Immature natural killer cell (primary cell): Measurements from ENCODE around the gene NOA1. TPM values are rescaled to one million over a fixed set of nuclear protein-coding genes. Genes with fewer than 3 reads are reported as not detected.

Experiments used
- DNase-seq, 3 donors: peaks; one replicate each; pipeline ENCODE4 v3.0.0; 2022; ENCODE audit warnings: mixed read lengths in 1 of 3
- H3K27ac Mint-ChIP-seq, 6 donors: one replicate each; pipeline ENCODE4 v1.8.0; 2020; ENCODE audit warnings: mixed read lengths in 6 of 6, mild to moderate bottlenecking in 5 of 6, inconsistent platforms in 4 of 6, moderate library complexity in 3 of 6
- H3K27me3 Mint-ChIP-seq, 3 donors: one replicate each; pipeline ENCODE4 v1.8.0; 2020 to 2021; ENCODE audit warnings: low read depth in 3 of 3, mild to moderate bottlenecking in 3 of 3, mixed read lengths in 3 of 3, moderate library complexity in 3 of 3, inconsistent platforms in 1 of 3
- H3K36me3 Mint-ChIP-seq, 3 donors: one replicate each; pipeline ENCODE4 v1.8.0; 2020; ENCODE audit warnings: mixed read lengths in 3 of 3, inconsistent platforms in 2 of 3, mild to moderate bottlenecking in 2 of 3
- H3K4me1 Mint-ChIP-seq, 2 donors: one replicate each; pipeline ENCODE4 v1.8.0; 2020; ENCODE audit warnings: inconsistent platforms in 2 of 2, mild to moderate bottlenecking in 2 of 2, mixed read lengths in 2 of 2, moderate library complexity in 1 of 2
- H3K4me3 Mint-ChIP-seq, 5 donors: one replicate each; pipeline ENCODE4 v1.8.0; 2020; ENCODE audit warnings: mild to moderate bottlenecking in 5 of 5, mixed read lengths in 5 of 5, inconsistent platforms in 3 of 5, moderate library complexity in 3 of 5
- H3K9me3 Mint-ChIP-seq, 6 donors: one replicate each; pipeline ENCODE4 v1.8.0; 2020; ENCODE audit warnings: mild to moderate bottlenecking in 6 of 6, mixed read lengths in 6 of 6, inconsistent platforms in 4 of 6, moderate library complexity in 3 of 6
- polyA plus RNA-seq, 3 donors: library from polyadenylated mRNA; unstranded; fragments of 300-500 nt; fragmentation: Illumina TruSeq; gene quantifications; one replicate each; pipeline ENCODE4 v1.2.3, GENCODE V29; 2021

Gene NOA1
- polyA plus RNA-seq: 10 to 100 TPM; 12.2 to 18.9 (median 14.3) TPM

- Mint-ChIP-seq H3K4me1 (peaks cover 60 to 72% of the 10 kb centered on the region in 2 donors), H3K27ac (peak within 1 kb of the TSS; percentile 97 to 100 (median 100)), H3K27me3 (peaks cover 20 to 40% (median 32%) of the 10 kb centered on the region in 3 donors), H3K9me3 (peaks cover 0 to 2% (median 0%) of the 10 kb centered on the region in 6 donors), H3K4me3 (peak within 1 kb of the TSS; percentile 99 to 100 (median 100)), H3K36me3 (peaks cover 18 to 24% (median 21%) of the 10 kb centered on the region in 3 donors)
- DNase-seq: peak; percentile 99
Observed at GRCh38 chr4:56977321-56978012, at the start of gene NOA1. Gene NOA1 (minus strand): TSS chr4:56977606. CDS start chr4:56977585, 21 bp downstream.

DNA sequence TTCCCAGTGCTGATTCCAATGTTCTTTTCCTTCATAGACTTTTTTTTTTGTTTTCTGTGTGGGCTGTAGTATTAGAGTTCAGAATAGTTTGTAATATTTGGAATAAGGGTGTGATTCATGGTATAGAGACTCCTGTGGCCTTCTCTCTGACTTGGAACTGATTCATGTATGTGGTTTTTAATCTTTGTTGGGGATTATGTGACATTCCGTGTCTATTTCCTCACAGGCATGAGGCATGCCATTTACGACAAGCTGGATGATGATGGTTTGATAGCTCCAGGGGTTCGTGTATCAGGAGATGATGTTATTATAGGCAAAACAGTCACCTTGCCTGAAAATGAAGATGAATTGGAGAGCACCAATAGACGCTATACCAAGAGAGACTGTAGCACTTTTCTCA is 45.7 kb upstream of the NOA1 start:
- peaks cover 19 to 63% (median 40%) of the 10 kb centered on the region in 3 donors for H3K36me3 Mint-ChIP-seq
- no peaks in the 10 kb centered on the region for H3K9me3 Mint-ChIP-seq
- peaks cover 2 to 29% of the 10 kb centered on the region in 2 donors for H3K4me1 Mint-ChIP-seq
- peaks cover 0 to 2% (median 0%) of the 10 kb centered on the region in 3 donors for H3K27me3 Mint-ChIP-seq
- DNase-seq: no peak
- H3K27ac Mint-ChIP-seq: peak overlapping the region in 3 of 6 donors; percentile 26 to 46 (median 31)
- H3K4me3 Mint-ChIP-seq: no peak overlapping the region

DNA sequence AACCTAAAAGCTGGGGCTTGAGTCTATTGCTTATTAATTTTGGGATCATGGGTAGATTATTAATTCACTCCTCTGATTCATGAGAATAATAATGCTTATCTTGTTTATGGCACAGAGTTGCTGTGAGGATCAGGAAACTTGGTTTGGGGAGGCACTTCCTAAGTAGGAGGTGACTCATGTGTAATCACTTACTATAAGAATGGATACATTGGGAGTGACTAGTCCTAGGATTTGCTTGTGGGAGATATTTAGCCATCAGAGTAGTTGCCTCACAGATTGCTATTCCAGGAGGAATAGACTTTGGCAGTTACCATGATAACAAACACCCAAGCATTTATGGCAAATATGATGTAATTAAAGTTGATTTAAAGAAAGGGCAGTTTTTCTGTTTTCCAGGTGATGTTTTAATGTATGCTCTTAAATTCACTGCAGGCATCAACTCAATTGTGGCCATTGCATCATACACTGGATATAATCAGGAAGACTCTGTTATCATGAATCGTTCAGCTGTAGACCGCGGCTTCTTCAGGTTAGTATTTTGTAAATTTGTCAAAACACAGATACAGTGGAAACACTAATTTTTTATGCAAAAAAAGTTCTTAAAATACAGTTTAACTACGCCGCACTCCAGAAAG is 43.2 kb upstream of the NOA1 start:
- no peaks in the 10 kb centered on the region for H3K9me3 Mint-ChIP-seq
- peaks cover 0 to 2% (median 2%) of the 10 kb centered on the region in 3 donors for H3K27me3 Mint-ChIP-seq
- no peak for DNase-seq
- H3K36me3 Mint-ChIP-seq: peaks cover 20 to 68% (median 53%) of the 10 kb centered on the region in 3 donors
- H3K4me1 Mint-ChIP-seq: peaks cover 2 to 35% of the 10 kb centered on the region in 2 donors
- no peak overlapping the region for H3K4me3 Mint-ChIP-seq
- H3K27ac Mint-ChIP-seq: peak overlapping the region in 5 of 6 donors; percentile 13 to 64 (median 38)

- Mint-ChIP-seq H3K27ac (peak overlapping the region in 5 of 6 donors; percentile 10 to 45 (median 18)), H3K36me3 (peaks cover 20 to 64% (median 47%) of the 10 kb centered on the region in 3 donors)
Observed at GRCh38 chr4:57018980-57019379, 41.6 kb upstream of the NOA1 start.

GRCh38 chr4:57013543-57014120 is 36.2 kb upstream of the NOA1 start:
- H3K27ac Mint-ChIP-seq: peak overlapping the region in 4 of 6 donors; percentile 15 to 65 (median 46)
- H3K4me3 Mint-ChIP-seq: no peak overlapping the region
- peaks cover 0 to 2% (median 1%) of the 10 kb centered on the region in 3 donors for H3K27me3 Mint-ChIP-seq
- peaks cover 11 to 20% of the 10 kb centered on the region in 2 donors for H3K4me1 Mint-ChIP-seq
- peaks cover 21 to 43% (median 39%) of the 10 kb centered on the region in 3 donors for H3K36me3 Mint-ChIP-seq
- no peaks in the 10 kb centered on the region for H3K9me3 Mint-ChIP-seq
- no peak for DNase-seq

More at GRCh38 chr4:57018980-57019379, 41.6 kb upstream of the NOA1 start:
- H3K27me3 Mint-ChIP-seq: peaks cover 0 to 2% (median 1%) of the 10 kb centered on the region in 3 donors
- H3K9me3 Mint-ChIP-seq: no peaks in the 10 kb centered on the region
- peaks cover 2 to 35% of the 10 kb centered on the region in 2 donors for H3K4me1 Mint-ChIP-seq
- no peak overlapping the region for H3K4me3 Mint-ChIP-seq
- no peak for DNase-seq

DNA sequence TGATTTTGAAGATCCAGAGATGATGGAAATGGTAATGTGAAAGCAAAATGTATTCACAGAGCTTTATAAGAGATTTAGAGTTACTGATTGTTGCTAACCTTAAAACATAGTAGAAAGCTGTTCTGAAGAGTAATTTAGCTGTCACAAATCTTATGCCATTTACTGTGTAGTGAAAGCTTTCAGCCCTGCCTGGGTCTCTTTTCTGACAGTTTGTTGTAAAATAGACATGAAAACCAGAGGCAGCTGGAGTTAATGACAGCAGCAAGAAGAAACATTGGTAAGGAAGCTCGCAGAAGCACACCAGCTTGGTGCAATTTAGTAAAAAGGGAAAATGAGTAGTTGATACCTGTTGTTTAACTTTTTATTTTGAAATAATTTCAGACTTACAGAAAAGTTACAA is 22.3 kb upstream of the NOA1 start:
- no peak overlapping the region for H3K27ac Mint-ChIP-seq
- no peaks in the 10 kb centered on the region for H3K9me3 Mint-ChIP-seq
- DNase-seq: no peak
- H3K4me1 Mint-ChIP-seq: peaks cover 12 to 24% of the 10 kb centered on the region in 2 donors
- H3K36me3 Mint-ChIP-seq: peaks cover 9 to 49% (median 26%) of the 10 kb centered on the region in 3 donors
- H3K27me3 Mint-ChIP-seq: peaks cover 0 to 1% (median 0%) of the 10 kb centered on the region in 3 donors
- no peak overlapping the region for H3K4me3 Mint-ChIP-seq

DNA sequence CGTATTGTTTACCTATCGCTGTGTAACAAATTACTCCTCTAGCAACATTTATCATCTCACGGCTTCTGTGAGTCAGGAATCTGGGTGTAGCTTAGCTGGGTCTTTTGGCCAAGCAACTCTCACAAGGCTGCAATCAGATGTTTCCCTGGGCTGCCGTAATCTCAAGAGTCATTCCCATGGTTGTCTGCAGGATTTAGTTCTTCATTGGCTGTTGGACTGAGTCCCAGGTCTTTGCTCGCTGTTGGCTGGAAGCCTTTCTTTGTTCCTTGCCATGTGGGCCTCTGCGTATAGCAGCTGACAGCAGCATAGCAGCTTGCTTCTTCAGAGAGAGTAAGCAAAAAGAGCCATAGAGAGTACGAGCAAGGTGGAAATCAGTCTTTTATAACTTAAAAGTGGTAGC is 18.1 kb upstream of the NOA1 start:
- Mint-ChIP-seq H3K9me3 (no peaks in the 10 kb centered on the region), H3K27me3 (peaks cover 0 to 1% (median 0%) of the 10 kb centered on the region in 3 donors), H3K36me3 (peaks cover 14 to 55% (median 32%) of the 10 kb centered on the region in 3 donors), H3K4me3 (no peak overlapping the region), H3K4me1 (peaks cover 27 to 62% of the 10 kb centered on the region in 2 donors), H3K27ac (peak overlapping the region in 1 of 6 donors; percentile 30)
- DNase-seq: no peak

GRCh38 chr4:56990109-56990905 is 12.9 kb upstream of the NOA1 start:
- Mint-ChIP-seq H3K9me3 (no peaks in the 10 kb centered on the region), H3K4me1 (peaks cover 34 to 84% of the 10 kb centered on the region in 2 donors), H3K27ac (peak overlapping the region in 3 of 6 donors; percentile 11 to 73 (median 18)), H3K27me3 (peaks cover 0 to under 1% (median 0%) of the 10 kb centered on the region in 3 donors), H3K36me3 (peaks cover 5 to 37% (median 16%) of the 10 kb centered on the region in 3 donors), H3K4me3 (no peak overlapping the region)
- no peak for DNase-seq

GRCh38 chr4:56986952-56987351 is 9.5 kb upstream of the NOA1 start:
- Mint-ChIP-seq H3K27me3 (peaks cover 0 to 2% (median 0%) of the 10 kb centered on the region in 3 donors), H3K4me1 (peaks cover 51 to 86% of the 10 kb centered on the region in 2 donors), H3K36me3 (peaks cover 0 to 25% (median 15%) of the 10 kb centered on the region in 3 donors), H3K27ac (peak overlapping the region in 1 of 6 donors; percentile 60), H3K9me3 (no peaks in the 10 kb centered on the region), H3K4me3 (no peak overlapping the region)
- no peak for DNase-seq

DNA sequence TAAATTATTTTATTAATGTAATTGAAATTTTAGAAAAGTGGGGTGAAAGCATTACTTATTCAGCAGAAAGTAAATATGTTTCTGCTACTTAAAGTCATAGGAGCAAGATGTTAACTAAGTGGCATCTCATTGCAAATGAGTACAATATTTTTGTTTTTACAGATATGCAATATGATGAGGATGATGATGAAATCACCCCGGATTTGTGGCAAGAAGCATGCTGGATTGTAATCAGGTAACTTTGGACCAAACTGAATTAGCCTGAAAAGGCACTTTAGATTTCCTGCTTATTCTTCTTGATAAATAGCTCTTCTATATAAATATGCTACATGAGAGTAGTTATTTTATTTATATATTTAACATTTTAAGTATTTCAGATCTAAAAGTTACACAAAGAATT is 8.8 kb upstream of the NOA1 start:
- Mint-ChIP-seq H3K27ac (no peak overlapping the region), H3K4me1 (peaks cover 51 to 86% of the 10 kb centered on the region in 2 donors), H3K4me3 (no peak overlapping the region), H3K9me3 (no peaks in the 10 kb centered on the region), H3K36me3 (peaks cover 0 to 20% (median 9%) of the 10 kb centered on the region in 3 donors), H3K27me3 (peaks cover 0 to 8% (median under 1%) of the 10 kb centered on the region in 3 donors)
- no peak for DNase-seq

DNA sequence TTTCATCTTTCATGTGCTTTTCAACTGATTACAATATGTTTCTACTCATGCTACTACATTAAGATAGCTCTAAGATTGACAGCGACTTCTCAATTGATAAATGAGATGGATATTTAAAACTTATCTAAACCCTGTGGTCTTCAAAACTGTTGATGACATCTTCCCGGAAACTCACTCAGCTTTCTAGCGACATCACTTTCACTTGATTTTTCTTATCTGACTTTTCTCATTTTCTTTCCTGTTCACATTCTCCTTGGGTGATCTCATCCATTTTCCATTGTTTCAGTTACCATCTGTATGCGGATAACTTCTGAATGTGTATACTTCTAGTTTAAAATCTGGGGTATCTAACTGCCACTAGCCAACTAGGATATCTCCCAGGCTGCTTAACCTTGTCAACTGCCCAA is 4.4 kb upstream of the NOA1 start:
- Mint-ChIP-seq H3K9me3 (peaks cover 0 to 2% (median 0%) of the 10 kb centered on the region in 6 donors), H3K27ac (peak overlapping the region; percentile 49 to 97 (median 71)), H3K27me3 (peaks cover 18 to 35% (median 28%) of the 10 kb centered on the region in 3 donors), H3K4me3 (peak overlapping the region; percentile 55 to 100 (median 68)), H3K36me3 (peaks cover 0 to 8% (median 6%) of the 10 kb centered on the region in 3 donors), H3K4me1 (peaks cover 64 to 83% of the 10 kb centered on the region in 2 donors)
- DNase-seq: peak in 1 of 3 donors; percentile 9

DNA sequence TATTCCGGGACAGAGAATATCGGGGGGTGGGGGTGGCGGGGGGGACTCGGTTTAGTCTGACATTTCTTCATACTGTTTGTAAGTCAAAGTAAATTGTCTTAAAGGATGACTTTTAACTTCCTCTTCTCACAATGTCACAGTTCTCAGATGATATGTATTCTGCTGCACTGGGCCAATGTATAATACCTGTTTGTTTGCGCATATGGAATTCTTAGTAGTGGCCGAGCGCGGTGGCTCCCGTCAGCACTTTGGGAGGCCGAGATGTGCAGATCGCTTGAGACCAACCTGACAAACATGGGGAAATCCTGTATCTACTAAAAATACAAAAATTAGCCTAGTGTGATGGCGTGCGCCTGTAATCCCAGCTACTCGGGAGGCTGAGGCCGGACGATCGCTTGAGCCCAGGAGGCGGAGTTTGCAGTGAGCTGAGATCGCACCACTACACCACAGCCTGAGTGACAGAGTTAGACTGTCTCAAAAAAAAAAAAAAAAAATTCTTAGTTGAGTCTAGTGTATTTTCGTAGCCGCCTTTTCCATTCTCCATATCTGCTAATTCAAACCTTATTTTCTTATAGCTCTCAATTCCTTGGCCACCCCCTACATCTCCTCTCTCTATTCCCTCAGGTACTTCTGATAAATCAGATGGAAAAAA is 2.1 kb upstream of the NOA1 start:
- H3K27me3 Mint-ChIP-seq: peaks cover 20 to 39% (median 32%) of the 10 kb centered on the region in 3 donors
- peak overlapping the region; percentile 99 to 100 (median 100) for H3K4me3 Mint-ChIP-seq
- peaks cover 0 to 2% (median 0%) of the 10 kb centered on the region in 6 donors for H3K9me3 Mint-ChIP-seq
- H3K4me1 Mint-ChIP-seq: peaks cover 68 to 73% of the 10 kb centered on the region in 2 donors
- DNase-seq: peak; percentile 63 to 71 (median 67)
- peak overlapping the region; percentile 97 to 100 (median 100) for H3K27ac Mint-ChIP-seq
- peaks cover 0 to 5% (median 4%) of the 10 kb centered on the region in 3 donors for H3K36me3 Mint-ChIP-seq
